K562 (cell line): Measurements from ENCODE around the gene HNRNPA3. TPM values are rescaled to one million over a fixed set of nuclear protein-coding genes. Genes with fewer than 3 reads are reported as not detected.

Experiments used
- BRF2 ChIP-seq: IDR thresholded peaks from 3 replicates; pipeline ENCODE4 v1.6.1; 2011; ENCODE audit warnings: borderline replicate concordance, mild to moderate bottlenecking; ENCODE audit not compliant: insufficient read length, insufficient read depth
- DMBX1 ChIP-seq: fragments of 250-450 bp; sonication (Bioruptor Pico); IDR thresholded peaks from 2 replicates; pipeline ENCODE4 v1.8.0; 2022; ENCODE audit warnings: inconsistent platforms, mild to moderate bottlenecking, moderate library complexity, borderline replicate concordance
- HES1 ChIP-seq: fragments of 450-650 bp; IDR thresholded peaks from 2 replicates; pipeline ENCODE4 v1.6.1; 2016; ENCODE audit warnings: low read depth, mild to moderate bottlenecking, moderate library complexity
- HMG20A ChIP-seq: fragments of 450-650 bp; formaldehyde crosslinking; conservative IDR thresholded peaks from 2 replicates; pipeline ENCODE4 v1.4.0; 2020; ENCODE audit warnings: mild to moderate bottlenecking, mixed read lengths
- KDM5B ChIP-seq: fragments of 200-600 bp; sonication (generic); IDR thresholded peaks from 2 replicates; pipeline ENCODE4 v1.6.1; 2012; ENCODE audit warnings: low read depth, mild to moderate bottlenecking, moderate library complexity, low read length, control low read depth, inconsistent platforms; ENCODE audit not compliant: insufficient replicate concordance
- MCM2 ChIP-seq: fragments of 450-650 bp; IDR thresholded peaks from 2 replicates; pipeline ENCODE4 v1.6.1; 2017; ENCODE audit warnings: low read depth, mild to moderate bottlenecking
- NEUROD1 ChIP-seq: fragments of 150-350 bp; IDR thresholded peaks from 2 replicates; pipeline ENCODE4 v1.6.1; 2014; ENCODE audit warnings: borderline replicate concordance, low read length, low read depth; ENCODE audit not compliant: partially characterized antibody
- POLR2AphosphoS2 ChIP-seq: IDR thresholded peaks from 2 replicates; pipeline ENCODE4 v1.6.1; 2012; ENCODE audit warnings: low read length, improper control_type of control experiment
- RBM14 ChIP-seq: fragments of 200-400 bp; formaldehyde crosslinking; IDR thresholded peaks from 2 replicates; pipeline ENCODE4 v1.6.1; 2018; ENCODE audit warnings: low read depth, mild to moderate bottlenecking, low read length, moderate library complexity, borderline replicate concordance; ENCODE audit not compliant: insufficient read depth
- SPI1 ChIP-seq: IDR thresholded peaks from 2 replicates; pipeline ENCODE4 v1.6.1; 2011; ENCODE audit warnings: low read depth, low read length, control low read depth, borderline replicate concordance
- WHSC1 ChIP-seq: IDR thresholded peaks from one replicate; pipeline ENCODE4 v1.6.1; 2012; ENCODE audit warnings: low read length, control low read depth, inconsistent platforms
- ZBTB12 ChIP-seq: fragments of 250-450 bp; sonication (Bioruptor Pico); IDR thresholded peaks from 2 replicates; pipeline ENCODE4 v1.4.0; 2020
- ZNF134 ChIP-seq: fragments of 250-450 bp; sonication (Bioruptor Pico); conservative IDR thresholded peaks from 2 replicates; pipeline ENCODE4 v1.4.0; 2020
- ZNF146 ChIP-seq: IDR thresholded peaks from one replicate; pipeline ENCODE4 v1.6.1; 2018; ENCODE audit warnings: missing compliant biosample characterization; ENCODE audit not compliant: unreplicated experiment
- ZNF239 ChIP-seq: fragments of 250-450 bp; sonication (Bioruptor Pico); IDR thresholded peaks from 2 replicates; pipeline ENCODE4 v1.4.0; 2020; ENCODE audit warnings: mild to moderate bottlenecking
- polyA plus RNA-seq, 8 experiments: library from polyadenylated mRNA; depleted of rRNA in 4 of 8; stranded (reverse) in 5 of 8; unstranded in 3 of 8; fragments of >200 nt; fragmentation: Nextera tagmentation in 2 of 8; fragmentation: Illumina TruSeq in 1 of 8; extraction: Ambion mirVana in 2 of 8; extraction: Trizol in 1 of 8; gene quantifications; 2 replicates each; pipeline versions ENCODE4 v1.2.1 to v1.2.3, GENCODE V29; 2011 to 2014; ENCODE audit warnings: inconsistent platforms in 1 of 8, missing spikeins in 1 of 8
- total RNA-seq, 7 experiments: library from RNA; depleted of rRNA in 6 of 7; stranded (reverse); fragments of >200 nt in 6 of 7; fragmentation: Illumina TruSeq in 2 of 7; extraction: Trizol in 2 of 7; gene quantifications; 2 replicates each; pipeline versions ENCODE4 v1.2.1 to v1.2.3, GENCODE V29; 2011 to 2021; ENCODE audit warnings: low replicate concordance in 1 of 7
- TF ChIP-seq, protein P1 (sequence below), 2 experiments: fragments of 450-650 bp; IDR thresholded peaks; 2 replicates each; pipeline ENCODE4 v1.6.1; 2016
- TF ChIP-seq, protein P2 (sequence below): fragments of 250-450 bp; sonication (Bioruptor Pico); IDR thresholded peaks from 2 replicates; pipeline ENCODE4 v1.5.0; 2022; ENCODE audit warnings: mild to moderate bottlenecking

The HNRNPA3 gene
- total and polyA plus RNA-seq, 9 of the 15 experiments (the other 6 are each of a cell fraction or from before 2014, with no cell fraction given) = 72.8 to 428 (median 192) TPM

GRCh38 chr2:177165061-177165583 is 47.5 kb upstream of the HNRNPA3 start (continued):
- TF ChIP-seq MCM2 (no peak), ZBTB12 (CRISPR knock-in tag) (no peak), DMBX1 (peak; percentile 77; the same call in 1 of the 2 replicates), WHSC1 (no peak), BRF2 (no peak), KDM5B (no peak), NEUROD1 (no peak), POLR2AphosphoS2 (no peak), SPI1 (no peak), RBM14 (no peak), HES1 (no peak), ZNF134 (no peak; the same call in 1 of the 2 replicates), ZNF146 (CRISPR knock-in tag) (no peak), ZNF239 (CRISPR knock-in tag) (peak; percentile 50), HMG20A (CRISPR knock-in tag) (no peak)
- TF ChIP-seq, protein P1, sequence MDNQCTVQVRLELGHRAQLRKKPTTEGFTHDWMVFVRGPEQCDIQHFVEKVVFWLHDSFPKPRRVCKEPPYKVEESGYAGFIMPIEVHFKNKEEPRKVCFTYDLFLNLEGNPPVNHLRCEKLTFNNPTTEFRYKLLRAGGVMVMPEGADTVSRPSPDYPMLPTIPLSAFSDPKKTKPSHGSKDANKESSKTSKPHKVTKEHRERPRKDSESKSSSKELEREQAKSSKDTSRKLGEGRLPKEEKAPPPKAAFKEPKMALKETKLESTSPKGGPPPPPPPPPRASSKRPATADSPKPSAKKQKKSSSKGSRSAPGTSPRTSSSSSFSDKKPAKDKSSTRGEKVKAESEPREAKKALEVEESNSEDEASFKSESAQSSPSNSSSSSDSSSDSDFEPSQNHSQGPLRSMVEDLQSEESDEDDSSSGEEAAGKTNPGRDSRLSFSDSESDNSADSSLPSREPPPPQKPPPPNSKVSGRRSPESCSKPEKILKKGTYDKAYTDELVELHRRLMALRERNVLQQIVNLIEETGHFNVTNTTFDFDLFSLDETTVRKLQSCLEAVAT (IDR thresholded peaks at IDR 0.05) = peak in 1 of 2 experiments; percentile 54; a peak in 1 of 4 replicates
- TF ChIP-seq, protein P2, sequence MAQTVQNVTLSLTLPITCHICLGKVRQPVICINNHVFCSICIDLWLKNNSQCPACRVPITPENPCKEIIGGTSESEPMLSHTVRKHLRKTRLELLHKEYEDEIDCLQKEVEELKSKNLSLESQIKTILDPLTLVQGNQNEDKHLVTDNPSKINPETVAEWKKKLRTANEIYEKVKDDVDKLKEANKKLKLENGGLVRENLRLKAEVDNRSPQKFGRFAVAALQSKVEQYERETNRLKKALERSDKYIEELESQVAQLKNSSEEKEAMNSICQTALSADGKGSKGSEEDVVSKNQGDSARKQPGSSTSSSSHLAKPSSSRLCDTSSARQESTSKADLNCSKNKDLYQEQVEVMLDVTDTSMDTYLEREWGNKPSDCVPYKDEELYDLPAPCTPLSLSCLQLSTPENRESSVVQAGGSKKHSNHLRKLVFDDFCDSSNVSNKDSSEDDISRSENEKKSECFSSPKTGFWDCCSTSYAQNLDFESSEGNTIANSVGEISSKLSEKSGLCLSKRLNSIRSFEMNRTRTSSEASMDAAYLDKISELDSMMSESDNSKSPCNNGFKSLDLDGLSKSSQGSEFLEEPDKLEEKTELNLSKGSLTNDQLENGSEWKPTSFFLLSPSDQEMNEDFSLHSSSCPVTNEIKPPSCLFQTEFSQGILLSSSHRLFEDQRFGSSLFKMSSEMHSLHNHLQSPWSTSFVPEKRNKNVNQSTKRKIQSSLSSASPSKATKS (CRISPR knock-in tag) = 0 out of 2 replicates have a peak, but pooled peaks have one; percentile 34
